Activated CD8-positive, alpha-beta memory T cell treated with anti-CD3 and anti-CD28 coated beads for 48 hours (primary cell): ENCODE measurements around the gene ZBTB20.
A peak's percentile ranks its signal among the peaks of the same experiment; 100 is the strongest.
"Not testable (repeated sequence)": the region's sequence is repeated elsewhere in the genome, so short reads cannot be mapped to it uniquely, and the experiment has no call there.

Experiments used
- DNase-seq, 3 experiments: peaks; one replicate each; pipeline ENCODE4 v3.0.0-alpha.2; 2020; ENCODE audit warnings: low read depth in 2 of 3, low spot score in 2 of 3

Gene ZBTB20

DNA sequence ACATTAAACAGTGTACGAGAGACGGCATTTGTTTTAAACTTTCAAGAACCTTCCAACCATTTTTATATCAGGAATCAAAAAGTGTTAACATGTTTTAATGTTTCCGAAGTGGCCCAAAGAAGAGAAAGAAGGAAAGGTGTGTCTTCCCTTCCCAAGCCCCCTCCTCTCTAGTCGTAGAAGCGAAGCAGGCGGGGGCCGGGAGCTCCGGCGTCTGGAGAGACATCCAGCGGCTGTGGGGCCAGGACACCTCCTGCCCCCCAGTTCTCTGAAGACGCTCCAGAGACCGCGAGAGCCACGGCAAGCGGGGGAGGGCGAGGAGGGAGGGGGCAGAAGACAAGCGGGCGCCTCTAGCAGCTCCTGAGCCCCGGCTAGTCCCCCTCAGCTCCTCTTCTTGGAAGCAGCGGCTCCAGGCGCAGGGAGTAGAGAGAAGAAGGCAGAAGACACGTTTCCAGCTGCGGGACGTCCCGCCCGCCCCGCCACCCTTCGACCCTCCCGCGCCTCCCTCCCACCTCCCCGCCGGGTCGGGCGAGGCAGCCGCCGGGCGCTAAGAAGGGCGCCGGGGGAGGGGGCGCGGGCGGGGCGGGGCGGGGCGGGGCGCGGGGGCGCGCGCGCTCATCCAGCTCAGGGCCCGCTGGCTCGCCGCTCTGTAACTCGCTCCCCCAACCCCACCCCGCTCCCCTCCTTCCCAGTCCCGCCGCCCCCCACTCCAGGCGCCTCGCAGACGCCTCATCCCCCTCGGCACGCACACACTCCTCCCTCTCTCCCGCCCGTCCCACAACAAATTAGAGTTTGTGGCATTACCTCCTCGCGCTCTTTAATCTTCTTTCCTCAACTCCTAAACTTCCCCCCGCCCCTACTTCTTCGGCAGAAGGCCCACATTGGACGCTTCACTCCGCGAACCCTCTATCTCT is at the start of gene ZBTB20:
Gene ZBTB20, minus strand, starts transcription at position 871 of the 911 bp plus-strand sequence.
- peak in 2 of 3 experiments; percentile 37 to 42 for DNase-seq

DNA sequence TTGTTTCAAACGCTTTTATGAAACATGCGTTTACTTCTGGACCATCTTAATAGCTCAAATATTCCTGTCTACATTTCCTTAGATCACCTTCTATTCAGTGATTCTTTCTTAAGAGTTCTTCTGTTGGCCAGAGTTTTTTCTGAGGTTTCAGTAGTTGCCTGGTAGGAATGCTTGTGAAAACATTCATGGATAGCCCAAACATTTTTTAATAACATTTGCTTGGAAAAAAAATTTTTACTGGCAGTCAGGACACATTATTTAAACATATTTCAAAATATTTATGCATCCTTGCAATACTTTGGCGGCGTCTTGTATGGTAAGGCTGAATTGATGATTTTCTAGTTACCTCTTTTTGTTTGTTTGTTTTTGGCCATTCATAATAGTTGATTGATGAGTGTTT is 47.4 kb upstream of the ZBTB20 start:
- no peak for DNase-seq

DNA sequence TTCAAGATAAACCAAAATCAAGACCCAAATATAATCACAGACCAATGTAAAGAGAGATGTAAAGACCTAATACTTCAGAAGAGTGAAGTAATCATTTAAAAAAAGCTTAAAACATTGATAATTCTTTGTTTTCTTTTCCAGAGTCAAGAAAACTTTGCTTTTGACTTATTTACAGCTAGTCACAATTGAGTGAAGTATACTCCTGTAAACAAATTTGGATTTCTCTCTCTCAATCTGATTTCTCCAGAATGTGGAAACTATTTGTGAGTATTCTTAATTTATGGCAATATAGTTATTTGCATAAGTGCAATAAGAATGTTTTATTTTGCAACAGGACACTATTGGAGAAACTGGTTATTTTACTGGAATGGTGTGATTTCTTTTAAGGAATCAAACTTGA is 43.7 kb upstream of the ZBTB20 start:
- no peak for DNase-seq

DNA sequence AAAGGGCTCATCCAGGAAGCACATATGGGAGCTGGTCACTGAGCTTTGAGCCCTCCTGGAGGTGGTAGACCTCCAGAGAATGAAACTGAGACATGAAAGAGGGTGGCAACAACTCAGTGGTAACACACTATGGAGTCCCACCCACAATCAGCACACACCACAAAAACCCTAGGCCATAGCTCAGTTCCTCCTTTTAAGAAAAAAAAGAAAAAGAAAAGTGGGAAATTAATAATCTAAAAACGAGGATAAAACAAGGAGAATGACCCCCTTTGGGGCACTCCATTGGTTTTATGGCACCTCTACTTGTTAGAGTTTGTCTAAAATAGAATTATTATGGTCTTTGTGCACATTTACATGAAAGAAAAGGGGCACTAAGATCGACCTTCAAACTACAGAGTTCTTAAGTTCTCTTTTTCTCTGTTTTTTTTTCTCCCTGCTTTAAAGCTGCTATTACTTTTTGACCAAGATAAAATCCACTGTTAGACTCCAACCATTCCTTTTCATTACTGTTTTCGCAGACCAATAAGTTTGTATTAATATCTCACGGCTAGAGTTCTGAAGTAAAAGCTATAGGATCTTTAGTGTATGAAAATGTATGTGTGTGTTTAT is 40.2 kb upstream of the ZBTB20 start:
- DNase-seq, result no peak

DNA sequence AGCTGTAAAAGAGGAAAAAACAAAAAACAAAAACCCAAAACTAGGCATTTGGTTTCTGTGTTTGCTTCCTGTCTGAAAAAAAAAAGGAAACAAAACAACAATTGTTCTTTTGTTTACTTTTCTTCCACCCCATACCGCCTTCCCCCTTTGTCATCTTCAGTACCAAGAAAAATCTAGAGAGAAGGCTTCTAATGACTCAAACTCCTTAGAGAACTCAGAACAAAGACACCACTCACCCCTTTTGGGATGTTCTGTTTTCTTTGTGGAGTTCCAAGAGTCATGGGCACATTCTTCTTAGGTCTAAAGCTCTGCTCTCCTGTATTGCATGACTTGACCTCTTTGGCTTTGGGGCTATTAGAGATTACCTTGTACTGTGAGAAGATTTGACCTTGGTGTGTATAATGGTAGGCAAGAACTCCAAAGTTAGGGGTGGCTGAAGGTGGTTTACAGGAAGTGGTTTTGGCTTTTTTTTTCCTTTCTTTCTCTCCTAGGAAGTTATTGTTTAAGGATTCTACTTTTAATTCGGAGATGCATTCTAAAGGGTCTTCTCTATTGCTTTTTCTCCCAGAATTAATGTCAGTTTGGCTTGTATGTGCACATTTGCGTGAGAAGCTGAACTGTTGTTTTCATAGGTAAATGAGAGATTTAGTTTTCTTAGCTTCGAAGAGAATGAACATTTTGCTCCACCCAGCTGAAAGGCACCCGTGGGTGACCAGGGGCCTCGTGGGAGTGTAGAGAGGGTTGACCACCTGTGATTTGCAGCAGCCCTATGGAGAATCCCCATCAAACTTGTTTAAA is 39.5 kb upstream of the ZBTB20 start:
- DNase-seq, result no peak

DNA sequence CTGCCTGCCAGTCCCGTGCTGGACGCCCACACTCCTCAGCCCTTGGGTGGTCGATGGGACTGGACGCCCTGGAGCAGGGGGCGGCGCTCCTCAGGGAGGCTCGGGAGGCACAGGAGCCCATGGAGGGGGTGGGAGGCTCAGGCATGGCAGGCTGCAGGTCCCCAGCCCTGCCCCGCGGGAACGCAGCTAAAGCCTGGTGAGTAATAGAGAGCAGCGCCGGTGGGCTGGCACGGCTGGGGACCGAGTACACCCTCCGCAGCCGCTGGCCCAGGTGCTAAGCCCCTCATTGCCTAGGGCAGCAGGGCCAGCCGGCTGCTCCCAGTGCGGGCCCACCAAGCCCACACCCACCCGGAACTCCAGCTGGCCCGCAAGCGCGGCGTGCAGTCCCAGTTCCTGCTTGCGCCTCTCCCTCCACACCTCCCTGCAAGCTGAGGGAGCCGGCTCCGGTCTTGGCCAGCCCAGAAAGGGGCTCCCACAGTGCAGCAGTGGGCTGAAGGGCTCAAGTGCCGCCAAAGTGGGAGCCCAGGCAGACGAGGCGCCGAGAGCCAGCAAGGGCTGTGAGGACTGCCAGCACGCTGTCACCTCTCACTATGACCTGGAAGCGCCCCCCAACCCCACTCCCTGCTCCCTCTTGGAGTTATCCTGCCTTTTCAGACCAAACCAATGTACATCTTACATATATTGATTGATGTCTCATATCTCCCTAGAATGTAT is 37.9 kb upstream of the ZBTB20 start:
- not testable (repeated sequence) for DNase-seq

DNA sequence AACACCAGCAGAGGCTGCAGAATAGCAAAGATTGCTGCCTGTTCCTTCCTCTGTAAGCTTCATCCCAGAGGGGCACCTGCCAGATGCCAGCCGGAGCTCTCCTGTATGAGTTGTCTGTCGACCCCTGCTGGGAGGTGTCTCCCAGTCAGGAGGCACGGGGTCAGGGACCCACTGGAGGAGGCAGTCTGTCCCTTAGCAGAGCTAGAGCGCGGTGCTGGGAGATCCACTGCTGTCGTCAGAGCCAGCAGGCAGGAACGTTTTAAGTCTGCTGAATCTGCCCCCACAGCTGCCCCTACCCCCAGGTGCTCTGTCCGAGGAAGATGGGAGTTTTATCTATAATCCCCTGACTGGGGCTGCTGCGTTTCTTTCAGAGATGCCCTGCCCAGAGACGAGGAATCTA is 31.8 kb upstream of the ZBTB20 start:
- not testable (repeated sequence) for DNase-seq

DNA sequence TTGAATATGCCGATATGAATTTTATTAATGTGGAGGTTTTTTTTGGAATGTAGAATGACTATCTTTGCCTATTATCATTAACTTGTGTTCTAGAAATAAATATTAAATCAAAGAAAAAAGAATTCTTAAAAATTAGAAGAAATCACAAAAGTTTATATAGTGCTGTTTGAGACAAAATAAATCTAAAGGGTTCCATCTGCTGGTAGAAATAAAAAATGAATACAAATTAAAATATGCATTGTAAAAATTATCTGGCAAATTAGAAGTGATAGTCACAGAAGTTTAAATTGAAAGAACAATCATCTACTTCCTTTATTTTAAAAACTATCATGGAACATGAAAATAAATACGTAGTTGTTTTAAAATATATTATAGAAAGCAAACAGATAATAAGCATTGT is 22.7 kb upstream of the ZBTB20 start:
- DNase-seq, result no peak

DNA sequence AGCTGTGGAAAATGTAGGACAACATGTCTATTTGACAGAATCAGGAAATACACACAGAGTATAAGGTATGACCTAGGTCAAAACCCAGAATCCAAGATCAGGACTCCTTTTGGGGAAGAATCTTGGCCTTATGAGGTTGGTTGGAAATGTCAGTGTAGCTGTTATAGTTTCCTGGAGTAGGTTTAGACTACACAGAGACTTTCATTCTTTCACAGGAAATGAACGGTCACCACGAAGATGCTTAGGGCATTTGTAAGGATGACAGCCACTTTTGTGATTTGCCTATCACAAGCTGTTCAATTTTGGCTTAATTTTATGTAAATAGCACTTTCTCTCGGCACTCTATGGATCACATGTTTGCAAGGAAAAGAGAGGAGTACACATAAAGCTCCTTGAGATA is 18.6 kb upstream of the ZBTB20 start:
- no peak for DNase-seq

DNA sequence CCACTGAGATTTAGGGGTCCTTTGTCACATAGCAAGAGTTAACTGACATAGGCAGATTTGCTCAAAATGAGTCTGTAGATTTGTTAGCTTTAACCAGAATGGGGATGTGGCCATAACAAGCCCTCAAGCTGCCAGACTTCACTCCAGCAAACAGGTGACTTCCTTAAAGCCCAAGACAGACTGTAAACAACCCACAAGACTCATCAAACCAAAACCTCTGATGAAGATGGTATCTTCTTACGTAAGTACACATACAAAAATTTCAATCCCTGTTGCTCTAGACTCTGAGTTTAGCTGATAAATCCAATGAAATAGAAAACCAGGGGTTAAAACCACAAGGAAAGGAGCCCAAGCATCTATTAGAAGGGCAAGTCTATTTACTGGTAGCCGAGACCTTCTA is 18.2 kb upstream of the ZBTB20 start:
- DNase-seq, result no peak

DNA sequence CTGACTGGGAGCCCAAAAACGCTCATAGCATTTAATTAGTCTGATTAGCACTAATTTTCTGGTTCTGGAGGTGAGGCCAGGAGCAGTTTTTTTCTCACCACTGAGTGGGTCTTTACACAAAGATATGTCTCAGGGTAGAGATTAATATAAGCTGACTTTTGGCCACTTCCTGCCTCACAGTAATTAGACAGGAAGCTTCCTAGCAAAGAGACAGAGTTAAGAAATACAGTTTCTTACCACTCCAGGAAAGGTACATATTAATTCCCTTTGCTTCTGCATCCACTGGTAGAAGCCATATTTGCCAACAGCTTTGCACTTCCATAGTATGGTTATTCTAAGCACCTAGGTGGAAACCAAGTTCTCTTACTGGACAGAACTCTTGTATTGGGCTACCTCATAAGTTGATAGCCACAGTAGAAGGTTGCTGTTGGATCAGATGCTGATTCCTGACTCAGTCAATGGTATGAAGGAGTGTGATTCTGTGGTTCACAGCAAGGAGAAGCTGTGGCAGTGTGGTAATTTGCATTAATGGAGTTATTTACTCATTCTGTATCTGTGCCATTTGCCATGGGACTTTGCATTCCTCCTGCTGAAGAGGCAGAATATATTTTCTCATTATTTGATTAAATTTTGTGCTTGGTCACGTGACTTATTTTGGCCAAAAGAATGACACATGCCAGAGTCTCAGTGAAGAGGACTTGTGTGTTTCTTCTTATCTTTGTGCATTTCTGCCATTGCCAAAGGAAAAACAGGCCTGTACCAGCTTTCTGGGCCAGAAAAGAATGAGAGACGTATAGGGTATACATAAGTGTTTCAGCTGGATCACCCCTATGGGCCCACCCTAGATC is 17.5 kb upstream of the ZBTB20 start:
- DNase-seq, result no peak

DNA sequence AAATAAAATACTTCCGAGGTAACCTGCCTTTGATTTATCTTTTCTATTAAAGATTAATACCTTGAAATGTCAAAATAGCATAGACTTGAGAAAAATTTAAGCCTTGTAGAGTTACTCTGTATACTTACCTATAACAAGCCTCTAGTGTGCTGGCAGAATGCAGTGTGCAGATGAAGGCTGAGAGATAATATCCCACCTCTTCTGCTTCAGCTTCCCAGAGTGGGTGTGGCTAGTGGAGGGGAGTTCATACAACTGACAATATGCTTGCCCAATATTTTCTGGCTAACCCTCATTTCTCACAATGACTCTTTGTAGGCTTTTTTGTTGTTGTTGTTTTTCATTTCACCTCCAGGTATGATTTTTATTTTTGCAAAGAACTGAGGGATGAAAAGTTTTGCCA is 15.7 kb upstream of the ZBTB20 start:
- DNase-seq, result no peak

DNA sequence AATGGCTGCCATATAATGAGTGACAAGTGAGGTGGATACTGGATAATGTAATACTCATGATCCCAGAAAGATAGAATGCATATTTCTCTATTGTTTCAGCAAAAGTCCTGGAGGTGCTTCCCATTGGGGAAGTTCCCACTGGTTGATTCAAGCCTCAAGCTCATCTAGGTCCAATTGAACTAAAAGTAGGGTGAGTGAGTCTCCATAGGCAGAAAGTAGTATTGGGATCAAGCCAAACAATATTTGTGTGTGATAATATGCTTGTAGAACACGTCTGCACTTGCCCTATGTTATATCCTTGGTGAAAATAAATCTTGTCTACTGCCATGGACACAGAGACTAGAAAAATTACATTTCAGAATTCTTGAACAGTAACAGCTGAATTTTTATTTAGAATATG is 14.8 kb upstream of the ZBTB20 start:
- DNase-seq, result no peak

DNA sequence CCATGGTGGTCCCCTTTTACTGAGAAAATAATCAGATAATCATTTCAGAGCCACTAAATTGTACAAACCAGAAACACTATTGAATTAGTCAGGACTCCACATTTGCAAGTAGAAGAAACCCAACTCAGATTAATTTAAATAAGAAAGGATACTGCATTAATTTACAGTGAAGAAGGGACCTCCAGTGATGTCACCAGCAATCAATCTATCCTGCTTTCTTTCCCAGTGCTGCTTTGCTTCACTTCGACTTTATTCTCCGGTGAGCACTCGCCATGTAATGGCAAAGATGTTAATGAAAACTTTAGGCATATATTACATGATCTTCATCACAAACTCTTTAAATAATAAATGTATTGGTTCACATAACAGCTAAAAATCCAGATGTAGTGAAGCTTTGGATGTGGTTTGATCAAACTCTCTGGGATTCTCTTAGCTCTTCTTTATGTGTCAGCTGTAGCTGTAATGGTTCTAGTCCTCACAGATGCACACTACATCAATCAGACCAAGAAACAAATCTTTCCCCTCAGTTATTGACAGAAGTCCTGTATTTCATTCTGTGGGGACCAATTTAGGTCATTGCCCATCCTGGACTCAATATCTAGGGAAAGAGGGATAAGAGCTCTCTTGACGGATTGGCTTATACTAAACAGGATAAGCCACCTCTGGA is 14.2 kb upstream of the ZBTB20 start:
- DNase-seq, result no peak

DNA sequence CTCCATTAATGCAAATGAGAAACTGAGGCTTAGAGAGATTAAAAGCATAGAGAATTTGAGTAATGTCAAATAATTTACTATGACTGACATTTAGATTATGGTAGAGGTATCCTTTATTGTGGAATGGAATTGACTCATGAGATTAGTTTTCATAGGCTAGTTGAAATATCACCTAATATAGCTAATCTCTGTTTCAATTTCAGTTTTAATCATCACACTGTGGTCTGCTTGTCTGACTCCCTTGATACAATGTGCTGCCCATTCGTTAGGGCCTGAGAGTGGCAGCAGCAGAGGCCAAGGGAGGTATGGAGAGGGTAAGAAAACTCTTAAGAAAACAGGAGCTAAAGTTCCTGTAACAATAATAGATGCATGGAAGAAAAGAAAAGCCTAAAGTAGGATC is 13.2 kb upstream of the ZBTB20 start:
- DNase-seq, result no peak

DNA sequence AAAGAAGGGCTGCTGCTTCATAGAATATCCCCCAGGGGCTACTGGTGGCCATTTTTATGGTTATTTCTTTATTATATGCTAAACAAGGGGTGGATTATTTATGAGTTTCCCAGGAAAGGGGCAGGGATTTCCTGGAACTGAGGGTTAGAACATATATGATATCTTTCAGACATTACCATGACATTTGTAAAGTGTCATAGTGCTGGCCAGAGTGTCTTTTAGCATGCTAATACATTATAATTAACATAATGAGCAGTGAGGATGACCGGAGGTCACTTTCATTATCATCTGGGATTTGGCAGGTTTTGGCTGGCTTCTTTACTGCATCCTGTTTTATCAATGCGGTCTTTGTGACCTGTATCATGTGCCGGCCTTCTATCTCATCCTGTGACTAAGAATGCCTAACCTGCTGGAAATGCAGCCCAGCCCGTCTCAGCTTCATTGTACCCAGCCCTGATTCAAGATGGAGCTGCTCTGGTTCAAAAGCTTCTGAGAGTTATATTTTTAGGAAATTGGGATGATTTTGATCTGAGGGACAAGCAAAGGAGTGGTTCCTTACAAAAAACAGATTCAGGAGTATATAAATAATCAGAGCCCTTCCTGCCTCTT is 9.1 kb upstream of the ZBTB20 start:
- DNase-seq, result no peak

DNA sequence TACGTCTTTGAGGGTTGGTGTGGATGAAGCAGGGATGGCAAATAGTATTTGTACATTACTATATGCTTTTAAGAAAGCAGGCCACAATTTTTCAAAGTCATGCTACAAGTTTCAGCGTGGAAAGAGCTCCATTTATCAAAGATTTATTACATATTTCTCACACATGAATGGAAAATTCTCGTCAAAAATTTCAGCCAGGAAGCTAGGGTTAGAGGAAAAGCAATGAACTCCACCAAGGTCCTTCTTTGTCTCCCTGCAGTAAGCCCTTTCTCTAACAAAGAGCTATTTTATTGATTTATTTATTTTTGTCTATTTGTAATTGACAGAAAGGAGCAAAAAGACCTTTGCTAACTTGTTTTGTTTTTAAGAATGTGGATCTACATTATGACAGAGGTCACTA is 7.5 kb upstream of the ZBTB20 start:
- DNase-seq, result no peak

DNA sequence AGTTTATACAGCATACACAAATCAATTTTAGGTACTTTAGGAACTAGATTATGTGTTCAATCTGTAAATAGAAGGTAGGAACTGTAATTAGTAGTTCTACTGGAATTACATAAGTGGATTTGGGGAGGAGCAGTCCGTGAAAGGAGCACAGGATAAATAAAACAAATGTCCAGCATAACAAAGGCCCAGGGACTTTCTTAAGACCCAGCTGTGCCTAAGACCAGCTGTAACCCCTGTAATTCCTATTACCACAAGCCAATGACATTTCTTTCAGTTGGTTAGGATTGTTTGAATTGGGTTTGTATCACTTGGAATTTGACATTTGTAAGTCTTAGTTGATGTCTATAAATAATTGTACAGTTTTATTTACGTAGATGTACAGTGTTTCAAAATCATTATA is 4.8 kb upstream of the ZBTB20 start:
- DNase-seq, result no peak

DNA sequence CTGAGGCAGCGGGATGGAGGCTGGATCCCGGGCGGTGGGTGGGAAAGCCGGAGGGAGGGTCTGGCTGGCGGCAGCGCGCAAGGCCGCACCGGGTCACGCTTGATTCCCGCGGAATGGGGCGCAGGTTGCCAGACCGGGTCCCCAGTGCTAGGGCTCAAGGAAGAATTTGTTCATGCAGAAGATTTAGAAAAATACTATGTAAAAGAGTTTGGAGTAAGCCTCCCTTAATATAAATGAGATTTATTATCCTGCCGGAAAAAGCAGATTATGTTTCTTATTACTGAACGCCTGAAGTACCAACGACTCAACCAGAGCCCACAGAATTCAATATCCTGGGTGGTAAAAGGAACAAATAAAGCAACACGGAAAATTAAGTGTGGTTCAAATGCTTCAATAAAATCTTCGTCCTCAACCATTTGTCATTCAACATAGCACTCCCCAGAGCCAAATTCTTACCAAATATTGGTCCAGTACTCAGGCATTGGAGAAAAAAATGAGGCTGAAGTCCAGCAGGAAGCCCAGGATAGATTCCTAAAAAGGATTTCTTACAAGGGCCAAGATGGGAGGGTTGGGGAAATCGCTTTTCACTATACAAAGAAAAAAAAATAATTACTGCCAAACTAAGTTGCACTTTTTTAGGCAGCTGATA is 1.2 kb upstream of the ZBTB20 start:
- DNase-seq, result no peak
